ENCODE data around the gene AAR2. TPM values are rescaled to one million over a fixed set of nuclear protein-coding genes. Genes with fewer than 3 reads are reported as not detected.

The AAR2 gene
- total RNA-seq, 1 donor from 2014 or later = 34.0 TPM

DNA sequence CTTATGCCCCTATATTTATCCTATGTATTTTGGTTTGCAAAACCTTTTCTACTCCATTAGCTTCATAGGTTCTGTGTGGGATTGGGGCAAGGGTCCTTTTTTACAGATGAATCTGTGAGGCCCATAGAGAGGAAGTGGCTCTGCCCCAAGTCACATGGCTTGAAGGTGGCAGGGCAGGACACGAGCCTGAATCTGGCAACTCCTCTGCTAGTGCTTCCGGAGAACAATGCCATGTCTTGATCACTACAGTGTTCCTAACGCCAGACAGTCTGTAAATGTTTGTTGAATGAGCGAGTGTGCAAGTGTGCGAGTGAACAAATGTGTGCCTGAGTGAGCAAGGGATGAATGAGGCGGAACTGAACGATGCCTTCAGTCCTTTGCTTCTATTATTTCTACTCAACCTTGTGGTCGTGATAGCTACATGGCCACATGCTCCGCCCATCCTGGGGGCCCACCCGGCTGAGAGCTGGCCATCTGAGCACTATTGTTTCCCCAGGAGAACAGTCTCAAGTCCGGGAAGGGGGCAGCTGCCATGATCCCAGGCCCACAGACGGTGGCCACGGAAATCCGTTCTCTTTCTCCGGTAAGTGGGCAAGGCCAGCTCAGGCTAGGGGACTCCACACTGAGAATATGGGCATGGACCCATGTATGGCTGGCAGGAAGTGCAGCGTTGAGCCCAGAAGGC lies 17.8 kb upstream of the AAR2 start:
- DNase-seq (ENCODE audit: low read depth) = no peak

DNA sequence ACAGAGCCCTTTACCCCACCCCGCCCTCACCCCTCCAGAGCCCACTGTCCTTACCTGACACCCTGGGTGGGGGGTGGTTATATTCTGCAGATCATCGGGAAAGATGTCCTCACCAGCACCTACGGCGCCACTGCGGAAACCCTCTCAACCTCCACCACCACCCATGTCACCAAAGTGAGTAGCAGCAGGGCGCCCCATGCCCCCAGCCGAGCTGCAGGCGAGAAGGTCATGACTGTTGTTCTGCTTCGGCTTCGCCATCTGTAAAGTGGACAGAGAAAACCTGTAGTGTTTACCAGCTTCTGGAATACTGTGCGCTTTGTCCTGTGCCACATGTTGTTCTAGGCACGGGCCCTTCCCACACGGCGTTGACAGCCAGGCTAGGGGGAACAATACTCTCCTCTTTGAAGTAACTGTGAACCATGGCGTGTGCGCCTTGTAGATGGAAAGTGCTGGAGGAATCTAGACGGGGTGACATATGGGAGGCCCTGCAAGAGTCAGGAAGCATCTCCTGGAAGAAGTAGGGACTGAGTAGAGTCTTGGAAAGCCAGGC lies 16.5 kb upstream of the AAR2 start:
- no peak for DNase-seq (ENCODE audit: low read depth)

DNA sequence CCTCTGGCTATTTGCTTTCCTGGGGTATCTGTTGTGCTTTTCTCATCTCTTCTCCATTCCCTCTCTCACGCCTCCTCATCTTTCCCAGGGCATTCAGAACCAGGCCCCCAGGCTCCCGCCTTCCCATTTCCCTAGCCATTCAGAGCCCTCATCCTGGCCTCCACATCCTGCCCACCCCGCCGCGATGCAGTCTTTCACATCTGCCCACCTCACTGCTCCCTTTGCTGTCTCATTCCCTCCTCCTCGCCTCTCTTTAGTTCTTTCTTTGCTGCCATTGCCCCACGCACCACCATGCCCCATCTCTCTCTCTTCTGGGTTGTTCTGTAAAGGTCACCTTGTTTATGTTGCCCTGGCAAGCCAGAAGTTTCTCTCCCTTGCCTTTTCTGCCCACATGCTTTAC lies 10.6 kb upstream of the AAR2 start:
- DNase-seq (ENCODE audit: low read depth) = no peak

DNA sequence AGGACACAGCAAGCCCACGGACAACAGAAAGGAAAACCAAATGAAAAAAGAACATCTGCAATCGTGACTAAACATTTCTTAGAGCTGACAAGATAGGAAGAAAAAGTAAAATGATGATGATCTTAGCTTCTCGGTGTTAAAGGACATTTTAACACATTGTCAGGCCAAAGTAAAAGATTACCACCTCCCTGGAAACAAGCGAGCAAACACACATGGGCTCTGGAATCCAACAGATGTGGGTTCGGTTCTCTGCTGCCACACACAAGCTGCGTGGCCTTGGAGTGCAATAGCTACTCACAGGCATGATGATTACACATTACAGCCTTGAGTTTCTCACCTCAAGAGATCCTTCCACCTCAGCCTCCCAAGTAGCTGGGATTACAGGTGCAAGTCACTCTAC lies 7.5 kb upstream of the AAR2 start:
- DNase-seq (ENCODE audit: low read depth) = no peak

DNA sequence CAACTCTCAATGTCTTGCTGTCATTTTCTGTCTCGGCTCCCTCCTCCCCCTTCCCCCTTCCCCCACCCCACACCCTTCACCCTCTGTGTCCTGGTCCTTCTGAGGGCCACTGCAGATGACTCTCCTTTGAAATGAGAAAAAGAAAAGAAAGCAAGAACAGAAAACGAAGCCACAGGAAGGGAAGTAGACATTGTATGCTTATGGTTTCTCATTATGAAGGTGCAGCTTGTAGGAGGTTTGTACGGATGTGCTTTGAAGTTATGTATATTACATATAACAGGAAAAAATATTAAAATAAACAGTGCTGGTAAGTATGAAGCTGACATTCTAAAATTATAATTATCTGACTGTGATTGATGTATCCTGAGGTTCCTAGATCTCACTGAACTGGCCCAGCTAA lies 6.3 kb upstream of the AAR2 start:
- no peak for DNase-seq (ENCODE audit: low read depth)

DNA sequence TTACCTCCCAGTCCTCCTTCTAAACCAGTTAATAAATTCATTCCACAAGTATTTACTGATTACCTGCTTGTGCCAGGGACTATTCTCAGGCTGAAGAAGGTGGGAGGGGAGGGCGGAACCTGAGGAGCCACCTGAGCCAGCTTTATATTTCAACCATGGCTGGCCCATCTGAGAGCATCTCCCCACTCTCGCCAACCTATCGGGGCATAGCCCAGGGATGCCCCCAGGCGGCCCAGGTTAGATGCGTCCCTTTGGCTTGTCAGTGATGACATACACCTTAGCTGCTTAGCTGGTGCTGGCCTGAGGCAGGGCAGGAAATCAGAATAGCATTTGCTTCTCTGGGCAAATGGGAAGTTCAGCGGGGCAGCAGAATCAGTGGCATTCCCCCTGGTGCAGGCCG lies 4.9 kb upstream of the AAR2 start:
- DNase-seq (ENCODE audit: low read depth) = no peak

DNA sequence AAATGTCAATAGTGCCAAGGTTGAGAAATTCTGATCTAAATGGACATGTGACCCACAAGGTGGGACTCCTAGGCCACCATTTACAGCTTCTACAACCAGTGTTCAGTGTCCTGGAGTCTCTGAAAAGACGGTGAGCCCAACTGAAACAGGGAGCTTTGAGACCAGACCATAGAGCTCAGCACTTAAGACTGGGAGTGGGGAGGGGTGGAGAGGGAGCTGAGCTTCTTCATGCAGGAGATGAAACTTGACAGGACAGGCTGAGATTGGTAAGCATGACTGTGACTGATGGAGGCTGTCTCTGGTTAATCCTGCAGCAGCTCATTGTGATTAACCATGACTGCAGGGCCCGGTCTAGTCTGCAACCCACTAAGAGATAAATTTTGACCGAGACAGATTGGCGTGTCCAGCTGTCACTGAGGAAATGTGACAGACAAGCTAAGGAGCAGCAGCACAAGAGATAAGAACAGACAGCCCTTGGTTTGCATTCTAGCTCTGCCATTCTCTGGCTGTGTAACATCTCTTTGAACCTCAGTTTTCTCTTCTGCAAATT lies 1.4 kb upstream of the AAR2 start:
- no peak for DNase-seq (ENCODE audit: low read depth)

DNA sequence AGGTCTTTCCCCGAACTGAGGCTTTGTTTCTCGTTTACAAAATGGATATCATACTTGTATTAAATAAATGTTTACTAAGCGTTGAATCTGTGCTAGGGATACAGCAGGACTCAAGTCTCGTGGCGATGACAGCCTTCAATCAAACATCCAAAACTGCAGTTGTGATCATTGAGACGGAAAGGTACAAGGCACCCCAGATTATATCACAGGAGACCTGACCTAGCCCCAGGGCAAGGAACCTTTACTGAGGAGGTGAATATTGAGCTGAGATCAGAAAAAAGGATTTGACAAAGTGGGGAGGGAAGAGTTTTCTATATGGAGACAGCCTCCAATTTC lies 476 bp downstream of the AAR2 start:
- DNase-seq (ENCODE audit: low read depth) = no peak

DNA sequence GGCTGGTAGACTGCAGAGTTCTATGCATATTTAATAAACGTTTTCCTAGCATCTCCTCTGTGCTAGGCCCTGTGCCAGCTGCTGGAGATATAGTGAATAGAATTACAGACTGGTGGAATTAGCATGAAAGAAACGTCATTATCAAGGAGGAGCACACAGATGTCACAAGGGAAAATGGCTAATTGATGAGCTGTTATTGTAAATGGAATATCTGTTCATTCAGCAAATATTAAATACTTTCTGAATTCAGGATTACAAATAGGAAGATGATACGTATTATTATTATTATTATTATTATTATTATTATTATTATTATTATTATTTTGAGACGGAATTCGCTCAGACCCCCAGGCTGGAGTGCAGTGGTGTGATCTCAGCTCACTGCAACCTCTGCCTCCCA lies 1.2 kb downstream of the AAR2 start:
- DNase-seq (ENCODE audit: low read depth) = no peak

DNA sequence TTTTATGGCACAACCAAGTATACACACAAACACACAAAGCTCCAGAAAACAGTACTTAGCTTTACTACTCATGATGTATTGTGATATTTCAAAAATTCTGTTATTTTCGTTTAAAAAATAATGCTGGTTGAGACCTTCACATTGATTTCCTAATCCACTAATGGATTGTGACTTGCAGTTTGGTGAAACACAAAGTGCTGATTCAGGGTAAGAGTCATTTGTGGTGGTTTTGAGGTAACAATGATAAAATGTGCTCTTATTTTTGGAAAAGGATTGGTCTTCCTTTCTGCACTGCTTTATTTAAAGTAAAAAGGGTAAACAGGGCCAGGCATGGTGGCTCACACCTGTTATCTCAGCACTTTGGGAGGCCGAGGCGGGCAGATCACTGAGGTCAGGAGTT lies 1.9 kb downstream of the AAR2 start:
- no peak for DNase-seq (ENCODE audit: low read depth)

DNA sequence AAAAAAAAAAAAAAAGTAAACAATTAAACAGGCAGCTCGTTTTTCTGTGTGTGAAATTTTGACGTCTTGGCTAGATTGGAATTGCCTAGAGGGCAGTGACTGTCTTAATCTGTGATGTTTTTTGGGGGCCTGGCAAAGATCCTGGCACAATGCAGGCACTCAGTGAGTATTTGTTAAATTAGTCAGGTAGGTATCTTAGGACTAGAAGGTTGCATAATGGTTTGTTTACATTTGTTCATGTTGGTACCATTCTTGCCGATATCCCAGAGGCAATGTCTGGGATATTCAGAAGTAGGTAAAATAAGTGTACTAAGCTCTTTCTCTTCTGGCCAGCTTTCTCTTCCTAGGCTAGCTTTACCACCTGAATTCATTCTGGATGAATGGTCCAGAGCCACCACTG lies 2.5 kb downstream of the AAR2 start:
- peak; percentile 17 for DNase-seq (ENCODE audit: low read depth)

DNA sequence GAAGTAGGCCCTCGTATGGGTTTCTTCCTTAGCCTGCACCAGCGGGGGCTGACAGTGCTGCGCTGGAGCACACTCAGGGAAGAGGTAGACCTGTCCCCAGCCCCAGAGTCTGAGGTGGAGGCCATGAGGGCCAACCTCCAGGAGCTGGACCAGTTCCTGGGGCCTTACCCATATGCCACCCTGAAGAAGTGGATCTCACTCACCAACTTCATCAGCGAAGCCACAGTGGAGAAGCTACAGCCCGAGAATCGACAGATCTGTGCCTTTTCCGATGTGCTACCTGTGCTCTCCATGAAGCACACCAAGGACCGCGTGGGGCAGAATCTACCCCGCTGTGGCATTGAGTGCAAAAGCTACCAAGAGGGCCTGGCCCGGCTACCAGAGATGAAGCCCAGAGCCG lies 3.8 kb downstream of the AAR2 start:
- no peak for DNase-seq (ENCODE audit: low read depth)

DNA sequence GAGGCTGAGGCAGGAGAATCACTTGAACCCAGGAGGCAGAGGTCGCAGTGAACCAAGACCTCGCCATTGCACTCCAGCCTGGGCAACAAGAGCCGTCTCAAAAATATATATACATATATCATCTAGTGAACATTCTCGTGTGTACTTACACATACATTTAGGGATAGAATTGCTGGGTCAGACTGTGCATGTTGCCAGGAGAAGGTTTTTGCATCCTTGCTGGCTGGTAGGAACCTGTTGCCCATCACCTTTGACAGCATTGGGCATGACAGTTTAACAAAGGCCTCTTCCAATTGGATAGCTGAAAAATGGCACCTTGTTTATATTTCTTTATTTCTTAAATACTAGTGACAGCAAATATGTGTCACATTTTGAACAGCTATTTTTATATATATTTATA lies 5.4 kb downstream of the AAR2 start:
- DNase-seq (ENCODE audit: low read depth) = no peak

DNA sequence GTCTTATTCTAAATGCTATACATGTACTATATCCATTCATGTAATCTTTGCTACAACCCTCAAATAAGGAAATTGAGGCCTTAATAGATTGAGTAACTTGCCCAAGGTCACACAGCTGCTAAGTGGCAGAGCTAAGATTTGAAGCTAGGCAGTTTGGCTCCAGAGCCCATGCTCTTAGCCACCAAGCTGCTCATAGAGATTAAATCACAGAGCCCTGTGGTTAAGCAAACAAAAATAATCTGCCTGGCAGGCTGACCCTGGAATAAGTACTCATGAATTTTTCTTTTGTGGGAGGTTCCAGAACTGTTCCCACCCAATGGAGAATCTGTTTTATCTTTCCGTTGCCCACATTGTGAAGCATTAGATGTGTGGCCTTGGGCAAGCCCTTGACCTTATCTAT lies 7.4 kb downstream of the AAR2 start:
- DNase-seq (ENCODE audit: low read depth) = no peak

DNA sequence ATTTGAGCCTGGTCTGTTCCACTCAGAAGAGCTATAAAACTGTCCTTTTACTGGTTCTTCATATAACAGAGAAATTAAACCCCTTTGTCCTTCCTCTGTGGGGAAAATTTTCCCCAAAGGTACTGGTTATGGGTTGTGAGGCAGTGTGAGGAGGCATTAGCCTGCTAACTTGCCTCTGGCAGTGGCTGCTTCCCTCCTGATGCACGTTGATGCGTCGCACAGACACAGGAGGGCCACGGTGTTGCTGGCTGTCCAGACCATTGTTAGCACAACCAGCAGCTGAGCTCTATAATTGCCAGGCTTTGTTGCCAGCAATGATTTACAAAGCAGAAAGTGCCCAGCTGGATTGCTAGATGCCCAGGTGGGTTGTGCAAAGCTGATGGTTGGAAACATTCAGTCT lies 10.1 kb downstream of the AAR2 start:
- no peak for DNase-seq (ENCODE audit: low read depth)

DNA sequence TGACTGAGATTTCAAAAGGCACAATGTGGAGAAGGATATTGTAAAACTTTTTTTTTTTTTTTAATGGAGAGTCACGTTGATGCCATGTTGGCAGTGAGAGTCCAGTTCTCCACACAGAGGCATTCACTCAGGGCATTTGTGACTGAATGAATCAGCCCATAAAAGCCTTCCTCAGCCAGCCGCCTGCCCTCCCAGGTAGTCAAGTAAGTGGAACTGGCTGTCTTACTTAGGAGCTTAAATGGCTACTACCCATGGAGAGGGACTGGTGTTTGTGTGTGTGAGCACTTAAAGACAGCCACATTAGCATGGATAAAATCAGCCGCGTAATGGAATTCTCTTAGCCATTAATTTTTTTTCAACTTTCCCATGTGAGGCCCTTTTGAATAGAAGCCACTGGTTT lies 12.6 kb downstream of the AAR2 start:
- peak; percentile 9 for DNase-seq (ENCODE audit: low read depth)

DNA sequence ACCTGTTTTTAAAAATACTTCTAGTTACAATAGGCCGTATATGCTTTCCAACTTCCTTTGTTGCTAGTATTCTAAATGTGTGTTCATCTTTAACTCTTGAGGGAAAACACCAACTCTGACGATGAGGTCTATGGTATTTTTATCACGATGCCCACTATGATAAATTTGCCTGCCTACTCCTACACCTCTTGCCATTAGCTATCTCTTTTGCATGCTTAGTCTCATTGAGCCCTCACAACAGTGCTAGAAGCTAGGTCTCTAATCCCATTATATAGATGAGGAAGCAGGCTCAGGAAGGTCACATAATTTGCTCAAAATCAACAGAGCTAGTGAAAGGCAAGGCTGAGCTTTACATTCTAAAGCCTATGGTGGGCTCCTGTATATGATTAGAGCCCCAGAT lies 13.2 kb downstream of the AAR2 start:
- no peak for DNase-seq (ENCODE audit: low read depth)

DNA sequence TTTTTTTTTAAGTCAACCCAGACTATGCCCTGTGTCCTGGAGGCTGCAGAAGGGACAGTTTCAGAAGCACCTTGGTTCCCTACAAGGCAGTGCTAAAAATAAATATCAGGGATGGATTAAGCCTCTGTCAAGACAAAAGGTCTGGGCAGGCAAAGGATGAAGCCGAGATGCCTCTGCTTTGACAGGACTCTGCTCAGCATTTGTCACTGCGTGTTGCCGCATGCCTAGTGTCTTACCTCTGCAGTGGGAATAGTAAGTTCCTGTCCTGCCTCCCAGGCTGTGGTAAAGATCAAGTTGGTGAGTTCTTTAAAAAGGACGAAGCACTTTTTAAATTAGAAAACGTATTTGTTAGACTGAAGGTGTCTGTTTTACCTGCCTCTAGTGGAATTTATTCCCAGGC lies 15.1 kb downstream of the AAR2 start:
- no peak for DNase-seq (ENCODE audit: low read depth)

DNA sequence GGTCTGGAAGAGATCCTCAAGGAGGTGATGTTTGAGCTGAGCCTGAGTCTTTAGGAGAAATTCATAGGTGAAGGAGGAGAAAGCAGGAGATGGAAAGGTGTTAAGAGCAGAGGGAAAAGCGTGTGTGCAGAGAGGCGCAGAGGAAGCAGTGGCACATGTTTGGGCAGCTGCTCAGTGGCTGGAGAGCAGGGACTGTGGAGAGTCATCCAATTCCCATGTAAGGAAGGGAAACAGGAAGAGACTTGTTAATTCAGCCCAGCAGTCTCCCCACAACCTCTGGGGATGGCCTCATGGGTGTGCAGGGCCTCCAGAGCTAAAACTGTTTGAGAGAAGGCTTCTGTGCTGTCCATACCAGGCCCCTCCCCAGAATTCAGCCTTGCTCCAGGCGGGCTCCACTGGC lies 16.2 kb downstream of the AAR2 start:
- no peak for DNase-seq (ENCODE audit: low read depth)

DNA sequence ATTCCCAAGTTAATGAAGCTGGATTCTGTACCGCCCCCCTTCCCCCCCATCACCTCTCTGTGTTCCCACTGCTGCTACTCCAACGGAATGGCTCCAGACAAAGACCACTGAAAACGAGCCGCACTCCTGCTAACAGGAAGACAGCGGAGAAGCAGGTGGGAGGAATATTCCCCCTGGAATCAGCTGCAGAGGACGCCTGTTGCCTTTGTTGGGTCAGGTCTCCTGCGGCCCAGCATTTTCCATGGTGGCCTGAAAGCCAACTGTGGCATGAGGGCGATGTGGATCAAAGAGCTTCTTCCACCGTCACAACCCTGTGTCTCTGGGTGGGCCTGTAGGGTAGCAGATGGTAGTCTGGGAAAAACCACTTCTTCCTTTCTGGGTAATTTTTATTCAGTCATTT lies 16.8 kb downstream of the AAR2 start:
- no peak for DNase-seq (ENCODE audit: low read depth)

DNA sequence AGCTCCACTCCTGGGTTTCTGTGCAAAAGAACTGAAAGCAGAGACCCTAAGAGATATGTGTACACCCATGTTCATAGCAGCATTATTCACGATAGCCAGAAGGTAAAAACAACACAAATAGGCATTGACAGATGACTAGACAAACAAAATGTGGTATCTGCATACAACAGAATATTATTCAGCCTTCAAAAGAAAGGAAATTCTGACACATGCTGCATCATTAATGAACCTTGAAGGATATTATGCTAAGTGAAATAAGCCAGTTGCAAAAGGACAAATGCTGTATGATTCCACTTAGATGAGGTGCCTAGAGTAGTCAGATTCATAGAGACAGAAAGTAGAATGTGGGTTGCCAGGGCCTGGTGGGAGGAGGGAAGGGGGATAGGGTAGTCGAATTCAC lies 17.8 kb downstream of the AAR2 start:
- DNase-seq (ENCODE audit: low read depth) = no peak

DNA sequence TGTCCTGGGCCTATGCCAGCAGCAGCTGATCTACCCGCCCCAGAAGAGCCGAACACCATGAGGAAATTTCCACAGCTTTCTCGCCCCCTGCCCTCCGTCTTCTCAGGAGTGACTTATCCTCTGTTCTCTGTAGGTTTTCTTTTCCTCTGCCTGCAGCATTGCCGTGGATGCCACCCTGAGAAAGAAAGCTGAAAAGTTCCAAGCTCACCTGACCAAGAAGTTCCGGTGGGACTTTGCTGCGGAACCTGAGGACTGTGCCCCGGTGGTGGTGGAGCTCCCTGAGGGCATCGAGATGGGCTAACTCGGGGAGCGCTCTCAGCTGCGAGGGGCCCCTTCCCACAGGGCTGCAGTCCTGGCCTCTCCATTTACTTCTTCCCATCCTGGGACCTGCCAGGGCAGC lies 19.2 kb downstream of the AAR2 start:
- DNase-seq (ENCODE audit: low read depth) = no peak

DNA sequence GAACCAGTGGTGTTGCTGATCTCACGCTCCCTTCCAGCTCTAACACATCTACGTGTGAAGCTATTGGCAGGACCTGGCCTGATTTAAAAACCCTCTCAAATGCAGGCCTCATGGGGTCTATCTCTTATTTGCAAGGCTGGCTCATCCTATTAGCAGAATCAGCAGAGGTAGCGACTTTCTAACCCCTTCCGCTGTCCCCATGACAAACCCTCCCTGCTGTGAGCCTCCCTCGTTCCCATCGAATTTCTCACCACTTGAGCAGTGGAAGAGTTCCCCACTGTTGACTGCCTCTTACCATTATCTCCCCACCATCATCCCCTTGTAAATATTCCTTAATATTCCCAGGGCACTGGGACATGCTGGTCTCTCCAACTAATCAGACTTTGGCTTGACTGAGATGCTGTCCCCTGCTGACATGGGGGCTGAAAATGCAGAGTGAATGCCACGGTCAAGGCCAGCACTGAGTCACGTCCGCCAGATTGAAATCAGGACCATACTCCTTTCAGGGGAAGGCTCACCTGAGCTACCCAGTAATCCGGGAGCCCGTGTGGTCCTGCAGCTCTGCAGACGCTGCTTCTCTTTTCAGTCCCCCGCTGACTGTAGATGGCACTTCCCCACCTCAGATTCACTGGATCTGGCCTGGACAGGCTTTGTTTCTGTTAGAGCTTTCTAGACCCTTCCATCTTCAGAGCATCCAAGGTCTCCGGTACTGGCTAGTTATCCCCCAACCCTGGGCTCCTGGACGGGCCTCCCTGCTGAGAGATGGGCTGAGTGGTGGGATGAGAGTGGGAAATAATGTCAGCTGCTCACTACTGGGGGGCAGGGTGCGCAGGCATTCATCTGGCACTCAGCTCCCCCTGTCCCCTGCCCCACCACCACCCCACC lies 23.1 kb downstream of the AAR2 start:
- no peak for DNase-seq (ENCODE audit: low read depth)

Measured in renal cortical epithelial cell (primary cell).